HG03045 (cell line): Measurements from ENCODE around the gene RBM47.
A peak's percentile ranks its signal among the peaks of the same experiment; 100 is the strongest.
"Not testable (repeated sequence)": the region's sequence is repeated elsewhere in the genome, so short reads cannot be mapped to it uniquely, and the experiment has no call there.

Experiments
- ATAC-seq: cut with Tn5 transposase; IDR thresholded peaks from one replicate; pipeline ENCODE4 v1.9.1; 2021; ENCODE audit warnings: mild to moderate bottlenecking, moderate library complexity; ENCODE audit not compliant: unreplicated experiment

The RBM47 gene

GRCh38 chr4:40544221-40544620 lies 85.4 kb downstream of the RBM47 start:
- ATAC-seq = no peak

- no peak for ATAC-seq
These were observed 88.9 kb downstream of the RBM47 start for GRCh38 chr4:40540800-40541199.

DNA sequence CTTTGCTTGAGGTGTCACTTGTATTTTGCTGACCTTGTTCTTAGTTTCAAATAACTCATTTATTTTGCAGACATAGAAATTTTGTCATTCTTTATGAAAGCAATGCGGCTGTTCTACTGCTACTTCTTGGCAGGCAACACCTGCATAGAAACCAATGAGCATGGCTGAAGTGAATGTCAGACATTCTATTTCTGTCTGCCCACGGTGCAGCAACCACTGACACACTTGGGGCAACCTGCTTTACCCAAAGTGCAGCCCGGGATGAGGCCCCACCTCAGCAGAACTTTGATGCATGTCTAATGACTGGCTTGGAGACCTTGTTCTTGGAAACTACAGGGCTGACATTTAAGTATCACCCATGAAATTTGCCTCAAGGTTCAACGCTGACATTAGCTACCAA lies 93.6 kb downstream of the RBM47 start:
- ATAC-seq = no peak

- ATAC-seq = no peak
These were observed 98.0 kb downstream of the RBM47 start for GRCh38 chr4:40531636-40532023.

DNA sequence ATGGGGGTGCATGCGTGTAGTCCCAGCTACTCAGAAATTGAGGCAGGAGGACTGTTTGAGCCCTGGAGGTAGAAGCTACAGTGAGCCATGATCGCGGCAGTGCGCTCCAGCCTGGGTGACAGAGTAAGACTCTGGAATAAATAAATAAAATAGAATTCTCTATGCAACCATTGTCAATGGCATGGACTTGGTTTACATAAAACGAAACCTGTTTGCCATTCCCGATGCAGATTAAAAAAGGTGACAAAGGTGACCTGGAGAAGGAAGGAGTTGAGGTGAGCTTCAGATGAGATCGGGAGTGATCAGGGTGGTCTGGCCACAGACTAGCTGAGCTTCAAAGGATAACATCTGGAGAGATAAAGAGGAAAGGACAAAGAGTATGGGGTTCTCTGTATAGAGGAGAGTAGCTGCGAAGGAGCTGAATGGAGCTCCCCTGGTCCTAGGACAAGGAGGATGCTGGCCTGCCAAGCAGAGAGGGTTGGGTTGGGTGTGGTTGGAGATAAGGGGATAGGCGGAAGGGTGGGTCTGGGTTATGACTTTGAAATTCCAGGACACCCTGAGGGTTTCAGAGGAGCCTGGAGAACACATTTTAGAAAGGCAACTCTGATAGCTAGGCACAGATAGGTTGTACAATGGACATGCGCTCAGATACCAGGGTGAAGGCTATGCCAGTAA lies 98.6 kb downstream of the RBM47 start:
- ATAC-seq = no peak

DNA sequence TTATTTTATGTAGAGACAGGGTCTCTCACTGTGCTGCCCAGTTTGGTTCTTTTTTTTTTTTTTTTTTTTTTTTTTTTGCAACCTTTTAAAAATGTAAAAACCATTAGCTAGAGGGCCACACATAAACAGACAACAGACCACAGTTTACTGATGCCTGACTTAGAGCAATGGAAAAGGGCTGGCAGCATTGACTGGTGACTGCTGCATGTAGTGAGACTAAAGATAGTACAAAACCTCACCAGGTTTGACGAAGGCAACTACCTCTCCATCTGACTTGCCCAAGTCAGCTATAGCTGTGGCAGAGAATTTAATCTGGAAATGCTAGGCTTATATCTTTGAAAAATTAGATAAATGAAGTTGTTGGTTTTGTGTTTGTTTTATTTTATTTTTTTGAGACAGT lies 102.9 kb downstream of the RBM47 start:
- no peak for ATAC-seq

- ATAC-seq = no peak
These were observed 103.7 kb downstream of the RBM47 start for GRCh38 chr4:40525752-40526598.

GRCh38 chr4:40524366-40525041 lies 105.2 kb downstream of the RBM47 start:
- no peak for ATAC-seq

DNA sequence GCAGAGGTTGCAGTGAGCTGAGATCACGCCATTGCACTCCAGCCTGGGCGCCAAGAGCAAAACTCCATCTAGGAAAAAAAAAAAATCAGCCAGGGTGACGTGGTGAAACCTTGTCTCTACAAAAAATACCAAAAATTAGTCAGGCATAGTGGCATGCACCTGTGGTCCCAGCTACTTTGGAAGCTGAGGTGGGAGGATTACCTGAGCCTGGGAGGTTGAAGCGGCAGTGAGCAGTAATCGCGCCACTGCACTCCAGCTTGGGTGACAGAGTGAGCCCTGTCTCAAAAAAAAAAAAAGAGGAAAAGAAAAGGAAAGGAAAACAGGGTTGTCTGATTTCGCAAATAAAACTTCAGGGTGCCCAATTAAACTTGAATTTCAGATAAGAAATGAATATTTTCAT lies 106.1 kb downstream of the RBM47 start:
- ATAC-seq = no peak

- ATAC-seq = no peak
These were observed 107.7 kb downstream of the RBM47 start for GRCh38 chr4:40521957-40522356.

DNA sequence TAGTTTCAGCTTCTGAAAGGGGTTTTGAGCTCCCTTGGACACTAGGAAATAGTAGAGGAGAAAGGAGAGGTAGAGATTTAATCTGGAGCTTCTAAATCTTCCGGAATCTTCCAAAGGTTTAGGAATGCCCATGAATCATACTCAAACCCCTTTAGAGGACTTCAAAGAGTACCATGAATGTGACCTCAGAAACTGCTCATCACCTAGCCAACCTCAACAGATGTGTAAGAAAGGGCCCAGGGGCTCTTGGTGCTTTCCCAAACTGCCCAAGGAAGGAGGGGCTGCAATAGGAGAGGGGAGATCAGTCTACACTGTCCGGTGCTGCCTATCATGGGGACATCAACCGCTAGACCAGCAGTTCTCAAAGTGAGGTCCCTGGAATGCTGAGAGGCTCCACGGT lies 109.1 kb downstream of the RBM47 start:
- ATAC-seq = no peak

DNA sequence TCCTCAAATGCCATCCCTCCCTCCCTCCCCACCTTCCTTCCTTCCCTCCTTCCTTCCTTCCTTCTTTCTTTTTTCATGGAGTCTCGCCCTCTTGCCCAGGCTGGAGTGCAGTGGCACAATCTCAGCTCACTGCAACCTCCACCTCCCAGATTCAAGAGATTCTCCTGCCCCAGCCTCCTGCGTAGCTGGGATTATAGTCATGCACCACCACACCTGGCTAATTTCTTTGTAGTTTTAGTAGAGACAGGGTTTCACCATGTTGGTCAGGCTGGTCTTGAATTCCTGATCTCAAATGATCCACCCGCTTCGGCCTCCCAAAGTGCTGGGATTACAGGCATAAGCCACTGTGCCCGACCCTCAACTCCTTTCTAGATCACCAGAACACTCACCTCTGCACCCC lies 112.6 kb downstream of the RBM47 start:
- ATAC-seq = not testable (repeated sequence)

DNA sequence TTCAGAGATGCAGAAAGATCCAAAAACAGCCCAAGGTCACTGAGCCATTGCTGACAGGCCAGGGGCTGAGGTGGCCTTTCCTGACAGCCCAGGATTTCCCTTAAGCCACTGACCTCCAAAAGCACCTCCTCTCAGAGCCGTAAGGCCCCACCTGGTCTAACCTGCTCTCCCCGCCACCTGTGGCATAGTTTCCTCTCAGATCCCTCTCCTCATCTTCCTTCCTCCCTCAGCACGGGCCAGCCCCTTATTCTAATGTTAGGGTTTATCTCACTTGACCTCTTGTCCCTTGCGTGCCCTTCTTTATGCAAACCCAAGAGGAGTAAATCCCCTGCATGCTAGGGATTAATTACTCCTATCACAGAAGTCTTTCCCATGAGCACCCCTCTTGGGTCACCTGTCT lies 113.0 kb downstream of the RBM47 start:
- ATAC-seq = peak; percentile 52

DNA sequence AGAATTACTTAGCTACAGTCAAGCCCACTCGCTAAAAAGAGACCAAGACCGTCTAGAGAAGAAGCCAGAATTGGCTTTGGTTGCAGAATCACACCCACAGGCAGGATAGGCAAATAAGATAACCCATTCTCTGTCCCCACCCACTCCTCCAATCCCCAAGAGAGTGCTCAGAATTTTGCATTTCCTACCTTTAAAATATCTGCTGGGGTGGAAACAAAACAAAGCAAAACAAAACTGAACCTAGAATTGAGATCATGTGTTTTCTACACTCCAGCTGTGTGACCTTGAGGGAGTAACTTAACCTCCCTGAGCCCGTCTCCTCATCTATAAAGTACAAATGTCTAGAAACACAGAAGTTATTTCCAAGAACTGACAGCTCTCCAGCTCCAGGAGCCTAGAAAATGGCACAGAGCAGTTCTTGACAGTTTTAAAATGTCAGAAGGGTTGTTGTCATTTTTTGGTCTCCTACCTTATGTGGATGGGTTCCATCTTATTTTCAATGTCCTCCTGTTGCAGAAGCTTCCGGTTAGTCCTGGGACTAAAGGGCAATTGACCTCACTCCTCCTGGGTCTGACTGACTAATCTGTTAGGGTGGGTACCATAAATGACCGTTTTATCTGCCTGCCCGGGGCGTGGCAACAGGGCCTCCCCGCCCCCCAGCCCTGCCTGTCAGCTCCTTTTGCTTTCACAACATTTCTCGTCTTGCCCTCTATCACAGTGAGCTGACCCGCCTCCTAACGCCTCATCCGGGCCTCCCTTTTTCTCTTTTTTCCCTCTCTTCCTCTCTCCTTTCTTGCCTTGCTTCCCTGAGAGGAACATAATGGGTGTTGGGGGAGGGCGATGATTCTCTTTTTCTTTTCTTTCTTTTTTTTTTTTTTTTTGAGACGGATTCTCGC lies 114.0 kb downstream of the RBM47 start:
- ATAC-seq = peak; percentile 86

DNA sequence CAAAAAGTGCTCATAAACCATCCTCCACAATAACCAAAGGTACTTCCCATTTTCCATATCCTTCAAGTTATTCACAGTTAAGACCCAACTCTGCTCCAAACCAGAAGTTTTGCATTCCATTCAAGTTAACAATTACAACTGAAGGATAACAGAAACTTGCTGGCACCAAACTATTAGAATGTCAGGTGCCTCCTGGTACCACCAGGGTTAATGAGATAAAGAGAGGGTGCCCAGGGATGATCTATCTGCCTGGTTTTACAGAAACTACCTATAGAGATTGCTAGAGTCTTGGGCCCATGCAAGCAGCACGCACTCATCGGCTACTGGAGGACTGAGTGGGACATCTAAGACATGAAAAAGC lies 114.6 kb downstream of the RBM47 start:
- ATAC-seq = no peak

- no peak for ATAC-seq
These were observed 115.1 kb downstream of the RBM47 start for GRCh38 chr4:40514497-40514951.

DNA sequence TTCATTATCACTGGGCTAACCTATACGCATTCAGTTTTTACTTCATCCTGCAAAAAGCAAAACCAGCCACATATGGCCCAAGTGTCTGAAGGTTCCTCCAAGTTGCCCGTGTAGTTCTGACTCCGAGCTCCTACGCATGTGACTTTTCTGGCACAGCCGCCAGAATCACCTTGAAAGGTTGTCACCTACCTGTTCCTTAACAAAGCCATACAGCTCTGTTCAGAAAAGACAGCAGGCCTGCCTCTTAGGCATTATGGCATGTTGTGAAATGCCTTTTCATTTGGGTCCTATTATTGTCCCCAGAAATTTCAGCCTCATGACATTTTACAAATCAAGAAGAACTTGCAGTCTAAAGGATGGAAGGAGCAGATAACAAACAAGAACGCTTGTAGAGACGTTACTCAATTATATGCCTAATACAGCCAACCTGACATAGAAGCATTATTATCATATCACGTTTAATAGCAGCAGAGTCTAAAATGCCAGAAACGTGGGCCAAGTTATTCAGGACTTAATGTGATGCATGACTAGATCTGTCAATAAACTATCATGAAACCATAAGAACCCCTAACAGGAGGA lies 118.5 kb downstream of the RBM47 start:
- ATAC-seq = no peak

DNA sequence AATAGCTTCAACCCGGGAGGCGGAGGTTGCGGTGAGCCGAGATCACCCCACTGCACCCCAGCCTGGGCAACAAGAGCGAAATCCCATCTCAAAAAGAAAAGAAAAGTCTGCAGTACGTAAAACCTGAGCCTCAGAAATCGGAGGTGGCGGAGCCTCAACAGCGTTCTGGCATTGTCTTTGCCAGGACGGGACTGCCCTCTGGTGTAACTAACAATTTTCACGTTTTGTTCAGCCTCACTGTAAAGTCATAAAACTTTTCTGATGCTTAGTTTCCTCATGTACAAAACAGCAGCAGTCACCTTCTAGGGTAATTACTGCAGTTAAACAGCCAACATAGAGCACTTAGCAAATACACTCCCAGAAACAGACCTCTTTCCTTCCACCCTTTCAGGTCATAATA lies 121.7 kb downstream of the RBM47 start:
- ATAC-seq = no peak

DNA sequence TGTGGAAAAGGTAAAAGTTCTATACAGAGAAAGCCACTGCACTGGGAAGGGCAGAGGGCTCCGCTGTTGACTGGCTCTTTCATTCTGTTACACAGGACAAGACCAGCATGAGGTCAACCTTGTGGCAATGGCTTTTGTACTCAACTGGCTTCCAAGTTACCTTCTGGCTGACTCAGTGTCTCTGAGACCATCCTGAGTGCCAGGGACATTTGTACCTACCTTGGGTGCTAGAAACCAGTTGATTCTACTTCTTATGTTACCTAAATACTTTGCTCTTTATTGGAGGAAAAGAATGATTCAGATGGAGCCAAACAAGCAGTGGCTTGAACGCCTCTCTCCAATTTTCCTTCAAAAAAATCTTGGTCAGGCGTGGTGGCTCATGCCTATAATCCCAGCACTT lies 123.2 kb downstream of the RBM47 start:
- ATAC-seq = no peak

GRCh38 chr4:40506066-40506465 lies 123.6 kb downstream of the RBM47 start:
- no peak for ATAC-seq

DNA sequence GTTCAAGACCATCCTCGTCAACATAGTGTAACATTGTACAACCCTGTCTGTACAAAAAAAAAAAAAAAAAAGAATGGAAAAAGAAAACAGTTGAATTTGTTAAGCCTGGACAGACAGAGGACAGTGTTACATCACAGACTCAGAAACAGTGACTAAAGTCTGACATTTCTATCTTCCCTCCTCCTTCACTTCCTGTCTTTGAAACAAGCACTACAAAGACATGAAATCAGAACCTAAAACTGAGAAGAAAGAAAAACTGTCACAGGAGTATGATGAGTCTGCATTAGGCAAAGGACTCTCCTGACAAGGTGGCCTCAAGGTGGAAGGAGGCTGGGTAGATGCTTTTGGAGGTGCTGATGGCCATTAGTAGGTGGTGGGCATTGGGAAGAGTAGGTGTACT lies 126.7 kb downstream of the RBM47 start:
- no peak for ATAC-seq
